Peyer's patch (tissue), 4 donors: ENCODE measurements around the gene ALDOB.

ENCODE experiments used
- CTCF ChIP-seq, 6 experiments: fragments of 450-650 bp in 4 of 6; fragments of 200-600 bp in 2 of 6; sonication (generic) in 1 of 6; IDR thresholded peaks; one replicate each; pipeline ENCODE4 v1.5.1; 2017 to 2019; ENCODE audit warnings: antibody characterized with exemption in 6 of 6, mild to moderate bottlenecking in 3 of 6, moderate library complexity in 1 of 6
- POLR2A ChIP-seq, 2 donors: fragments of 450-650 bp; IDR thresholded peaks; one replicate each; pipeline ENCODE4 v1.5.1; 2017; ENCODE audit warnings: antibody characterized with exemption in 2 of 2, mild to moderate bottlenecking in 2 of 2, moderate library complexity in 2 of 2

DNA sequence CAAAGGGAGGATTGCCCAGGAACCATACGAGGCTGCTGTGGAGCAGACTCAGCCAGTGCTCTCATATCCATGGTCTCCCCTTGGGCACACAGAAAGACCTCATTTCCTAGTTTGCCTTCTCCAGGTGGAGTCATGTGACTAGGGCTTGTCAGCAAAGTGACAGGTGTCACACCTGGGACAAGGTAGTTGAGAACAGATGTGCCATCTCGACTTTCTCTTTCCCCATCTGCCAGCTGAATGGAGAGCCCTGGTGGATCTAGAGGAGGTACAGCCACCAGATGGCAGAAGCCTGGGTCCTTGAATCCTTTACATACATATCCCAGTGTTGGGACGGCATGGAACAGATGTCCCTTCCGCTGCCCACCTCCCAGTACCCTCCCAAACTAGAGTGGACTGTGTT lies 42.9 kb upstream of the ALDOB start:
- peak in 2 of 6 experiments; percentile 27 to 48 for TF ChIP-seq CTCF (IDR thresholded peaks at IDR 0.05)
- TF ChIP-seq POLR2A (IDR thresholded peaks at IDR 0.05) = no peak
